Central memory CD8-positive, alpha-beta T cell (primary cell): ENCODE measurements around the gene MMP24OS.
A peak's percentile ranks its signal among the peaks of the same experiment; 100 is the strongest.

Source experiments
- ATAC-seq: fragments of 150-1000 bp; cut with Tn5 transposase; replicated peaks from 2 replicates; pipeline ENCODE4 v1.10.0; 2022; ENCODE audit warnings: mild to moderate bottlenecking, moderate FRiP score, moderate number of reproducible peaks; ENCODE audit not compliant: poor library complexity, severe bottlenecking; ENCODE audit errors: extremely low read depth
- DNase-seq, 2 donors: peaks; one replicate each; pipeline ENCODE4 v3.0.0; 2021; ENCODE audit warnings: low spot score in 2 of 2
- H3K27ac Mint-ChIP-seq: one replicate; pipeline ENCODE4 v1.8.0; 2022; ENCODE audit warnings: low read depth, mild to moderate bottlenecking, moderate library complexity, mixed read lengths
- H3K27me3 Mint-ChIP-seq: one replicate; pipeline ENCODE4 v1.8.0; 2022; ENCODE audit warnings: mixed read lengths
- H3K36me3 Mint-ChIP-seq: one replicate; pipeline ENCODE4 v1.8.0; 2022; ENCODE audit warnings: mild to moderate bottlenecking, moderate library complexity, mixed read lengths; ENCODE audit not compliant: insufficient read depth
- H3K4me1 Mint-ChIP-seq: one replicate; pipeline ENCODE4 v1.8.0; 2022; ENCODE audit warnings: mixed read lengths
- H3K4me3 Mint-ChIP-seq: one replicate; pipeline ENCODE4 v1.8.0; 2022; ENCODE audit warnings: mild to moderate bottlenecking, moderate library complexity, mixed read lengths
- H3K9me3 Mint-ChIP-seq: one replicate; pipeline ENCODE4 v1.8.0; 2022; ENCODE audit warnings: mixed read lengths

Gene MMP24OS

GRCh38 chr20:35292504-35293285 is 14.8 kb upstream of the MMP24OS start:
- H3K4me1 Mint-ChIP-seq = peaks cover 5% of the 10 kb centered on the region
- no peak for ATAC-seq
- no peaks in the 10 kb centered on the region for H3K36me3 Mint-ChIP-seq
- no peak overlapping the region for H3K27ac Mint-ChIP-seq
- H3K4me3 Mint-ChIP-seq = no peak overlapping the region
- no peaks in the 10 kb centered on the region for H3K9me3 Mint-ChIP-seq
- DNase-seq = no peak
- H3K27me3 Mint-ChIP-seq = peaks cover 48% of the 10 kb centered on the region

- no peak for DNase-seq
- Mint-ChIP-seq H3K4me3 (no peak within 1 kb of the TSS), H3K27ac (no peak within 1 kb of the TSS), H3K9me3 (no peaks in the 10 kb centered on the region), H3K27me3 (peaks cover 48% of the 10 kb centered on the region), H3K4me1 (peaks cover 5% of the 10 kb centered on the region), H3K36me3 (no peaks in the 10 kb centered on the region)
- ATAC-seq = no peak
These were observed 14.0 kb upstream of the MMP24OS start, which contains the start of gene FAM83C for GRCh38 chr20:35291654-35292503. Gene FAM83C, minus strand, starts transcription at chr20:35292425. Its CDS starts 121 bp downstream, at chr20:35292304.

- Mint-ChIP-seq H3K27ac (no peak overlapping the region), H3K27me3 (peaks cover 45% of the 10 kb centered on the region), H3K9me3 (no peaks in the 10 kb centered on the region), H3K36me3 (no peaks in the 10 kb centered on the region), H3K4me3 (no peak overlapping the region), H3K4me1 (peaks cover 5% of the 10 kb centered on the region)
- DNase-seq (no peak), ATAC-seq (no peak)
These were observed 13.0 kb upstream of the MMP24OS start for GRCh38 chr20:35290887-35291417.

- Mint-ChIP-seq H3K4me1 (peaks cover 4% of the 10 kb centered on the region), H3K9me3 (no peaks in the 10 kb centered on the region), H3K27me3 (peaks cover 39% of the 10 kb centered on the region), H3K36me3 (no peaks in the 10 kb centered on the region), H3K27ac (no peak overlapping the region), H3K4me3 (no peak overlapping the region)
- DNase-seq = no peak
- no peak for ATAC-seq
These were observed 12.4 kb upstream of the MMP24OS start for GRCh38 chr20:35290186-35290886.

- ATAC-seq = no peak
- Mint-ChIP-seq H3K27ac (no peak overlapping the region), H3K4me3 (no peak overlapping the region), H3K36me3 (peaks cover 3% of the 10 kb centered on the region), H3K4me1 (peaks cover 15% of the 10 kb centered on the region), H3K27me3 (peaks cover 22% of the 10 kb centered on the region), H3K9me3 (no peaks in the 10 kb centered on the region)
- no peak for DNase-seq
These were observed 10.6 kb upstream of the MMP24OS start for GRCh38 chr20:35288325-35289060.

GRCh38 chr20:35287509-35288324 is 9.8 kb upstream of the MMP24OS start:
- Mint-ChIP-seq H3K9me3 (no peaks in the 10 kb centered on the region), H3K36me3 (peaks cover 3% of the 10 kb centered on the region), H3K27me3 (peaks cover 14% of the 10 kb centered on the region), H3K27ac (no peak overlapping the region), H3K4me3 (no peak overlapping the region), H3K4me1 (peaks cover 20% of the 10 kb centered on the region)
- ATAC-seq (no peak), DNase-seq (no peak)

- Mint-ChIP-seq H3K9me3 (no peaks in the 10 kb centered on the region), H3K4me1 (peaks cover 24% of the 10 kb centered on the region), H3K27ac (peak overlapping the region; percentile 79), H3K27me3 (peaks cover 9% of the 10 kb centered on the region), H3K4me3 (no peak overlapping the region), H3K36me3 (peaks cover 3% of the 10 kb centered on the region)
- no peak for DNase-seq
- no peak for ATAC-seq
These were observed 9.1 kb upstream of the MMP24OS start for GRCh38 chr20:35286899-35287508.

- peaks cover 25% of the 10 kb centered on the region for H3K4me1 Mint-ChIP-seq
- H3K27ac Mint-ChIP-seq = peak overlapping the region; percentile 79
- peaks cover 6% of the 10 kb centered on the region for H3K36me3 Mint-ChIP-seq
- DNase-seq (no peak), ATAC-seq (no peak)
- peaks cover 9% of the 10 kb centered on the region for H3K27me3 Mint-ChIP-seq
- H3K9me3 Mint-ChIP-seq = no peaks in the 10 kb centered on the region
- H3K4me3 Mint-ChIP-seq = peak overlapping the region; percentile 83
These were observed 8.4 kb upstream of the MMP24OS start for GRCh38 chr20:35286077-35286898.

- Mint-ChIP-seq H3K4me3 (peak overlapping the region; percentile 83), H3K36me3 (peaks cover 6% of the 10 kb centered on the region), H3K27me3 (peaks cover 7% of the 10 kb centered on the region), H3K27ac (peak overlapping the region; percentile 79), H3K9me3 (no peaks in the 10 kb centered on the region), H3K4me1 (peaks cover 25% of the 10 kb centered on the region)
- DNase-seq (no peak), ATAC-seq (no peak)
These were observed 7.8 kb upstream of the MMP24OS start for GRCh38 chr20:35285806-35286076.

- Mint-ChIP-seq H3K27me3 (peaks cover 2% of the 10 kb centered on the region), H3K4me3 (peak overlapping the region; percentile 83), H3K9me3 (no peaks in the 10 kb centered on the region), H3K36me3 (peaks cover 7% of the 10 kb centered on the region), H3K4me1 (peaks cover 25% of the 10 kb centered on the region), H3K27ac (peak overlapping the region; percentile 87)
- no peak for ATAC-seq
- no peak for DNase-seq
These were observed 7.3 kb upstream of the MMP24OS start for GRCh38 chr20:35284992-35285805.
